Liver (tissue), 9 donors: Measurements from ENCODE around the gene PIANP. TPM values are rescaled to one million over a fixed set of nuclear protein-coding genes. Genes with fewer than 3 reads are reported as not detected.

Experiments used
- DNase-seq: peaks from one replicate; pipeline ENCODE4 v3.0.0-alpha.2; 2017; ENCODE audit warnings: low spot score
- H3K27ac ChIP-seq, 2 donors: one replicate each; pipeline ENCODE4 v1.7.0; 2013; ENCODE audit warnings: inconsistent platforms in 2 of 2, low read length in 2 of 2, control low read depth in 1 of 2, low read depth in 1 of 2, mild to moderate bottlenecking in 1 of 2
- H3K27me3 ChIP-seq, 4 donors: one replicate each; pipeline versions ENCODE4 v1.6.1 to v1.7.0; 2013; ENCODE audit warnings: low read length in 3 of 4, inconsistent platforms in 1 of 4, mild to moderate bottlenecking in 1 of 4, moderate library complexity in 1 of 4; ENCODE audit not compliant: control insufficient read depth in 4 of 4, insufficient read depth in 4 of 4
- H3K36me3 ChIP-seq, 4 donors: one replicate each; pipeline versions ENCODE4 v1.6.1 to v1.7.0; 2013; ENCODE audit warnings: low read length in 3 of 4, mild to moderate bottlenecking in 3 of 4, low read depth in 1 of 4, moderate library complexity in 1 of 4; ENCODE audit not compliant: control insufficient read depth in 4 of 4, insufficient read depth in 3 of 4
- H3K4me1 ChIP-seq, 4 donors: one replicate each; pipeline versions ENCODE4 v1.6.1 to v1.7.0; 2013; ENCODE audit warnings: low read length in 3 of 4, mild to moderate bottlenecking in 3 of 4, moderate library complexity in 1 of 4; ENCODE audit not compliant: control insufficient read depth in 4 of 4, insufficient read depth in 4 of 4
- H3K4me3 ChIP-seq, 3 donors: one replicate each; pipeline versions ENCODE4 v1.6.1 to v1.7.0; 2013; ENCODE audit warnings: low read length in 3 of 3, control low read depth in 1 of 3, low read depth in 1 of 3, mild to moderate bottlenecking in 1 of 3
- H3K9ac ChIP-seq, 2 donors: one replicate each; pipeline ENCODE4 v1.7.0; 2013; ENCODE audit warnings: low read length in 2 of 2, mild to moderate bottlenecking in 2 of 2, moderate library complexity in 2 of 2, control low read depth in 1 of 2, low read depth in 1 of 2
- H3K9me3 ChIP-seq, 4 donors: one replicate each; pipeline versions ENCODE4 v1.6.1 to v1.7.0; 2013; ENCODE audit warnings: low read length in 3 of 4; ENCODE audit not compliant: control insufficient read depth in 4 of 4
- EGR1 ChIP-seq, 2 donors: IDR thresholded peaks; 2 replicates each; pipeline ENCODE4 v1.6.1; 2016 to 2018; ENCODE audit warnings: antibody characterized with exemption in 2 of 2, low read depth in 2 of 2
- FOXA2 ChIP-seq: IDR thresholded peaks from 2 replicates; pipeline ENCODE4 v1.6.1; 2016; ENCODE audit warnings: antibody characterized with exemption
- HNF4A ChIP-seq, 2 donors: conservative IDR thresholded peaks; 2 replicates each; pipeline ENCODE4 v1.6.1; 2016; ENCODE audit warnings: antibody characterized with exemption in 2 of 2, mild to moderate bottlenecking in 2 of 2
- RXRA ChIP-seq, 2 donors: IDR thresholded peaks; 2 replicates each; pipeline ENCODE4 v1.6.1; 2017 to 2018; ENCODE audit warnings: antibody characterized with exemption in 2 of 2, mild to moderate bottlenecking in 1 of 2
- SP1 ChIP-seq: IDR thresholded peaks from 2 replicates; pipeline ENCODE4 v1.6.1; 2018; ENCODE audit warnings: antibody characterized with exemption, mild to moderate bottlenecking
- TAF1 ChIP-seq: conservative IDR thresholded peaks from 2 replicates; pipeline ENCODE4 v1.6.1; 2016; ENCODE audit warnings: antibody characterized with exemption, mild to moderate bottlenecking
- YY1 ChIP-seq: IDR thresholded peaks from 2 replicates; pipeline ENCODE4 v1.6.1; 2016; ENCODE audit warnings: antibody characterized with exemption, mild to moderate bottlenecking
- whole genome bisulfite sequencing: extraction: QIAGEN DNeasy Blood & Tissue Kit; methylation state at CpG from one replicate; pipeline ENCODE4 v1.1.7; 2013; 5-methylcytosine and 5-hydroxymethylcytosine counted together
- polyA plus RNA-seq, 2 donors: library from polyadenylated mRNA; stranded (reverse) in 1 of 2; unstranded in 1 of 2; fragments of 200-250 nt in 1 of 2; fragments of >200 nt in 1 of 2; fragmentation: Nextera tagmentation in 1 of 2; extraction: Ambion mirVana in 1 of 2; gene quantifications; one replicate each; pipeline versions ENCODE4 v1.2.1 to v1.2.3, GENCODE V29; 2013 to 2015
- total RNA-seq, 2 donors: library from RNA; depleted of rRNA; stranded (reverse); fragments of >200 nt; gene quantifications; one replicate each; pipeline ENCODE4 v1.2.3, GENCODE V29; 2014
- TF ChIP-seq, protein P1 (sequence below): fragments of 150-350 bp; IDR thresholded peaks from 2 replicates; pipeline ENCODE4 v1.5.1; 2017; ENCODE audit warnings: improper control_type of control experiment, low read depth, low read length; ENCODE audit not compliant: missing input control
- TF ChIP-seq, protein P2 (sequence below): IDR thresholded peaks from 2 replicates; pipeline ENCODE4 v1.6.1; 2016; ENCODE audit warnings: antibody characterized with exemption
- TF ChIP-seq, protein P3 (sequence below): IDR thresholded peaks from 2 replicates; pipeline ENCODE4 v1.6.1; 2016; ENCODE audit warnings: antibody characterized with exemption
- TF ChIP-seq, protein P4 (sequence below): IDR thresholded peaks from 2 replicates; pipeline ENCODE4 v1.6.1; 2016; ENCODE audit warnings: antibody characterized with exemption
- TF ChIP-seq, protein P5 (sequence below): IDR thresholded peaks from 2 replicates; pipeline ENCODE4 v1.6.1; 2016; ENCODE audit warnings: antibody characterized with exemption, mild to moderate bottlenecking
- donor health status: healthy.
- donor health status: healthy.
- donor health status: healthy.
- donor health status: healthy.
- donor health status: healthy.

The PIANP gene
- total and polyA plus RNA-seq, 4 donors, result 0.03 TPM; not detected in 3

DNA sequence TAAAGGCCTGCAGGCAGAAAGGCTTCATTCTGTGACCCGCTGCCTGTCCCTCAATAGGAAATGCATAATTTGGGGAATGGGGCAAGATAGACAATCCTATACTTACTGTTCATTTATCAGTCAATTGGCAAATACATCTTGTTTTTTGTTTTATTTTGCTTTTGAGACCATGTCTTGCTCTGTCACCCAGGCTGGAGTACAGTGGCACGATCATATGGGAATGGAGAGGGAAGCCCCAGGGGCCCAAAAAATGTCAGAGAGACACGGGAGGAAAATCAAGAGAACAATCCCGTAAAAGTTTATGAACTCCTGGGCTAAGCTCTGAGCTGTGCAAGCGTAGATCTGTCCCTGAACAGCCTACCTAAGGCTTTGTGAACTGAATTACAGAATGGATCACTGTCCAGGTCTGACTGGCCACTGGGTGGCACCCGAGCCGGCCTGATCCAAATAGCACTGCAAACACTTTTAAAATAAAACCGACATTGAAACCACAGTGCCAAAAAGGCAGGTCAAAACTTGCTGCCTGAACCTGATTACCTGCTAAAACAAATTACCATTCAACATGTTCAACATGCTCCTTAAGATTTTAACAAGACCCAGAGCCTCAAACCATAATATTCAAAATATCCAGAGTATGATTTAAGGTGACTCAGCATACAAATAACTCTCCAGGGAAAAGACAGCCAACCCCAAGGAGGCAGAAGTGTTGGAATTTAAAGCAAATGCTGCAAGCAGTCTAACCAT lies 35.0 kb upstream of the PIANP start (continued):
- TF ChIP-seq, protein P1, sequence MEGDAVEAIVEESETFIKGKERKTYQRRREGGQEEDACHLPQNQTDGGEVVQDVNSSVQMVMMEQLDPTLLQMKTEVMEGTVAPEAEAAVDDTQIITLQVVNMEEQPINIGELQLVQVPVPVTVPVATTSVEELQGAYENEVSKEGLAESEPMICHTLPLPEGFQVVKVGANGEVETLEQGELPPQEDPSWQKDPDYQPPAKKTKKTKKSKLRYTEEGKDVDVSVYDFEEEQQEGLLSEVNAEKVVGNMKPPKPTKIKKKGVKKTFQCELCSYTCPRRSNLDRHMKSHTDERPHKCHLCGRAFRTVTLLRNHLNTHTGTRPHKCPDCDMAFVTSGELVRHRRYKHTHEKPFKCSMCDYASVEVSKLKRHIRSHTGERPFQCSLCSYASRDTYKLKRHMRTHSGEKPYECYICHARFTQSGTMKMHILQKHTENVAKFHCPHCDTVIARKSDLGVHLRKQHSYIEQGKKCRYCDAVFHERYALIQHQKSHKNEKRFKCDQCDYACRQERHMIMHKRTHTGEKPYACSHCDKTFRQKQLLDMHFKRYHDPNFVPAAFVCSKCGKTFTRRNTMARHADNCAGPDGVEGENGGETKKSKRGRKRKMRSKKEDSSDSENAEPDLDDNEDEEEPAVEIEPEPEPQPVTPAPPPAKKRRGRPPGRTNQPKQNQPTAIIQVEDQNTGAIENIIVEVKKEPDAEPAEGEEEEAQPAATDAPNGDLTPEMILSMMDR, result peak; percentile 83
- TF ChIP-seq EGR1 (IDR thresholded peaks at IDR 0.05; ENCODE audit: low read depth in 2 of 2), result peak in 1 of 2 donors; percentile 15
- TF ChIP-seq, protein P2, sequence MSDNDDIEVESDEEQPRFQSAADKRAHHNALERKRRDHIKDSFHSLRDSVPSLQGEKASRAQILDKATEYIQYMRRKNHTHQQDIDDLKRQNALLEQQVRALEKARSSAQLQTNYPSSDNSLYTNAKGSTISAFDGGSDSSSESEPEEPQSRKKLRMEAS, result no peak
- TF ChIP-seq SP1, result peak; percentile 16
- no peak for TF ChIP-seq TAF1
- TF ChIP-seq, protein P3, sequence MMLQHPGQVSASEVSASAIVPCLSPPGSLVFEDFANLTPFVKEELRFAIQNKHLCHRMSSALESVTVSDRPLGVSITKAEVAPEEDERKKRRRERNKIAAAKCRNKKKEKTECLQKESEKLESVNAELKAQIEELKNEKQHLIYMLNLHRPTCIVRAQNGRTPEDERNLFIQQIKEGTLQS, result no peak

DNA sequence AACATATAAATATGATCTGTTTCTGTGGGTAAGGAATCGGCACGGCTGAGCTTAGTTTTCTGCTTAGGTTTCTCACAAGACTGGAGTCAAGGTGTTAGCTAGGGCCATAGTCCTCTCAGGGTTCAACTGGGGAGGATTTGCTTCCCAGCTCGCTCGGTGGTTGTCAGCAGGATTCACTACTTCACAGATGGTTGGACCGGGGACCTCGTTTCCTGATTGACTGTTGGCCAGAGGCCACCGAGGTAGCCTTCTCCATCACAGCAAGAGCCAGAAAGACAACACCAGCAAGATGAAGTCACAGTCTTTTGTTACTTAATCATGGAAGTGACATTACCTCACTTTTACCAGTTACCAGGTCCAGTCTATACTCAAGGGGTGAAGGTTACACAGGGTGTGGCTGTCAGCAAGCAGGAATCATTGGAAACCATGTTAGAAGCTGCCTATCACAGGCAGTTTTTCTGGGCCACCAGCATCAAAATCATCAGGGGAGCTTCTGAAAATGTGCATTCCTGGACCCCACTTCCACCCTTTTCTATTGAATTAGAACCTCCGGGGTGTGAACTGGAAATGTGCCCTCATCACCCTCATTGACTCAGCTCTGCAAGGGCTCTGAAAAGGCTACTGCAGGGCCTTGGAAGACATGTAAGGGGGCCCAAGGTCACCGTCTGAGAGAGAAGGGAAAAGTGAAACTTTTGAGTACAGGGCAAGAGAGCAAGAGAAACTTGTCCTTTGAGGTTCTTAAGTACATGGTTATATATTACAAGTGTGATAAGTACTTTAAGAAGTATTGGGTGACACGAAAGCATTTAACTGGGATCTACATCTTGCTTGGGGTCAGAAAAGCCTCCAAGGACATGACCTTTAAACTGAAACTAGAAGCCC lies 34.1 kb upstream of the PIANP start:
- Histone ChIP-seq H3K27ac (no peak overlapping the region), H3K36me3 (peaks cover 5 to 29% (median 21%) of the 10 kb centered on the region in 4 donors)
- DNase-seq, result no peak

DNA sequence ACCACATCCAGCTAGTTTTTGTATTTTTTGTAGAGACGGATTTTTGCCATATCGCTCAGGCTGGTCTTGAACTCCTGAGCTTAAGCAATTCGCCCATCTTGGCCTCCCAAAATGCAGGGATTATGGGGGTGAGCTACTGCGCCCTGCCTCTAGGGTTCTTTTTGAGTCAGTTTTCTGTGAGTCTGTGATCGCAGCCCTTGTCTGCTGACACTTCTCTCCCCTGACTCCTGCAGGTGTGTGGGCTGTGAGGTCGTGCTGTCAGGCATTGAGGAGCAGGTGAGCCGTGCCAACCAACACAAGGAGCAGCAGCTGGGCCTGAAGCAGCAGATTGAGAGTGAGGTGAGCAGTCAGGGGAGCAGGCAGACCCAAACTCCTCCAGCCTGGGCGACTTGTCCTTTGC lies 29.6 kb upstream of the PIANP start:
- 98% methylated on average over 8 of the region's 8 CpGs for WGBS
- no peak overlapping the region for H3K27ac ChIP-seq
- no peaks in the 10 kb centered on the region for H3K27me3 ChIP-seq
- H3K36me3 ChIP-seq, result peaks cover 7 to 49% (median 44%) of the 10 kb centered on the region in 4 donors
- TF ChIP-seq, protein P2, result no peak
- TF ChIP-seq TAF1, result no peak
- no peak for TF ChIP-seq HNF4A (conservative IDR thresholded peaks at IDR 0.05)
- TF ChIP-seq SP1, result no peak
- no peak for TF ChIP-seq YY1
- TF ChIP-seq, protein P4, sequence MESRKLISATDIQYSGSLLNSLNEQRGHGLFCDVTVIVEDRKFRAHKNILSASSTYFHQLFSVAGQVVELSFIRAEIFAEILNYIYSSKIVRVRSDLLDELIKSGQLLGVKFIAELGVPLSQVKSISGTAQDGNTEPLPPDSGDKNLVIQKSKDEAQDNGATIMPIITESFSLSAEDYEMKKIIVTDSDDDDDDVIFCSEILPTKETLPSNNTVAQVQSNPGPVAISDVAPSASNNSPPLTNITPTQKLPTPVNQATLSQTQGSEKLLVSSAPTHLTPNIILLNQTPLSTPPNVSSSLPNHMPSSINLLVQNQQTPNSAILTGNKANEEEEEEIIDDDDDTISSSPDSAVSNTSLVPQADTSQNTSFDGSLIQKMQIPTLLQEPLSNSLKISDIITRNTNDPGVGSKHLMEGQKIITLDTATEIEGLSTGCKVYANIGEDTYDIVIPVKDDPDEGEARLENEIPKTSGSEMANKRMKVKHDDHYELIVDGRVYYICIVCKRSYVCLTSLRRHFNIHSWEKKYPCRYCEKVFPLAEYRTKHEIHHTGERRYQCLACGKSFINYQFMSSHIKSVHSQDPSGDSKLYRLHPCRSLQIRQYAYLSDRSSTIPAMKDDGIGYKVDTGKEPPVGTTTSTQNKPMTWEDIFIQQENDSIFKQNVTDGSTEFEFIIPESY, result no peak
- TF ChIP-seq, protein P1, result no peak
- TF ChIP-seq FOXA2, result no peak
- no peak overlapping the region for H3K9ac ChIP-seq
- no peak for DNase-seq
- H3K4me3 ChIP-seq, result no peak overlapping the region
- no peaks in the 10 kb centered on the region for H3K9me3 ChIP-seq
- H3K4me1 ChIP-seq, result no peaks in the 10 kb centered on the region

More for the DNA sequence above, 34.1 kb upstream of the PIANP start:
- TF ChIP-seq RXRA (IDR thresholded peaks at IDR 0.05), result no peak
- TF ChIP-seq FOXA2, result no peak
- TF ChIP-seq, protein P5, sequence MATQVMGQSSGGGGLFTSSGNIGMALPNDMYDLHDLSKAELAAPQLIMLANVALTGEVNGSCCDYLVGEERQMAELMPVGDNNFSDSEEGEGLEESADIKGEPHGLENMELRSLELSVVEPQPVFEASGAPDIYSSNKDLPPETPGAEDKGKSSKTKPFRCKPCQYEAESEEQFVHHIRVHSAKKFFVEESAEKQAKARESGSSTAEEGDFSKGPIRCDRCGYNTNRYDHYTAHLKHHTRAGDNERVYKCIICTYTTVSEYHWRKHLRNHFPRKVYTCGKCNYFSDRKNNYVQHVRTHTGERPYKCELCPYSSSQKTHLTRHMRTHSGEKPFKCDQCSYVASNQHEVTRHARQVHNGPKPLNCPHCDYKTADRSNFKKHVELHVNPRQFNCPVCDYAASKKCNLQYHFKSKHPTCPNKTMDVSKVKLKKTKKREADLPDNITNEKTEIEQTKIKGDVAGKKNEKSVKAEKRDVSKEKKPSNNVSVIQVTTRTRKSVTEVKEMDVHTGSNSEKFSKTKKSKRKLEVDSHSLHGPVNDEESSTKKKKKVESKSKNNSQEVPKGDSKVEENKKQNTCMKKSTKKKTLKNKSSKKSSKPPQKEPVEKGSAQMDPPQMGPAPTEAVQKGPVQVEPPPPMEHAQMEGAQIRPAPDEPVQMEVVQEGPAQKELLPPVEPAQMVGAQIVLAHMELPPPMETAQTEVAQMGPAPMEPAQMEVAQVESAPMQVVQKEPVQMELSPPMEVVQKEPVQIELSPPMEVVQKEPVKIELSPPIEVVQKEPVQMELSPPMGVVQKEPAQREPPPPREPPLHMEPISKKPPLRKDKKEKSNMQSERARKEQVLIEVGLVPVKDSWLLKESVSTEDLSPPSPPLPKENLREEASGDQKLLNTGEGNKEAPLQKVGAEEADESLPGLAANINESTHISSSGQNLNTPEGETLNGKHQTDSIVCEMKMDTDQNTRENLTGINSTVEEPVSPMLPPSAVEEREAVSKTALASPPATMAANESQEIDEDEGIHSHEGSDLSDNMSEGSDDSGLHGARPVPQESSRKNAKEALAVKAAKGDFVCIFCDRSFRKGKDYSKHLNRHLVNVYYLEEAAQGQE, result no peak
- TF ChIP-seq EGR1 (IDR thresholded peaks at IDR 0.05; ENCODE audit: low read depth in 2 of 2), result no peak
- H3K9me3 ChIP-seq, result no peaks in the 10 kb centered on the region
- no peak overlapping the region for H3K9ac ChIP-seq
- H3K27me3 ChIP-seq, result no peaks in the 10 kb centered on the region
- peaks cover 0 to 4% (median 3%) of the 10 kb centered on the region in 4 donors for H3K4me1 ChIP-seq
- WGBS, result 85% methylated on average over 10 of the region's 10 CpGs
- no peak overlapping the region for H3K4me3 ChIP-seq
